HEK293 (cell line): ENCODE results near the gene FHL1.
A peak's percentile ranks its signal among the peaks of the same experiment; 100 is the strongest.

Source experiments
- CTCF ChIA-PET: fragments of 350-600 bp; formaldehyde crosslinking; extraction: SDS; loops from one replicate; lab custom pipeline; 2021; ENCODE audit warnings: antibody characterized with exemption; lab: Yijun Ruan, JAX
- POLR2A ChIA-PET: fragments of 300-600 bp; formaldehyde crosslinking; extraction: SDS; loops from one replicate; lab custom pipeline; 2020; ENCODE audit warnings: antibody characterized with exemption, inconsistent platforms; lab: Yijun Ruan, JAX
- H3K27ac ChIP-seq: fragments of 200-500 bp; sonication (Bioruptor generic); 2 replicates; pipeline ENCODE4 v1.5.1; 2014; ENCODE audit warnings: low read depth, low read length, control low read depth, inconsistent platforms; ENCODE audit errors: extremely low read depth
- H3K36me3 ChIP-seq, 2 experiments: fragments of 200-500 bp in 1 of 2; sonication (Bioruptor generic) in 1 of 2; 1 replicate in 1 of 2; 2 replicates in 1 of 2; pipeline ENCODE4 v1.5.1; 2014 to 2017; ENCODE audit warnings: inconsistent platforms in 2 of 2, low read length in 2 of 2; ENCODE audit not compliant: control insufficient read depth in 2 of 2, insufficient read depth in 1 of 2
- H3K4me1 ChIP-seq: fragments of 200-500 bp; sonication (Bioruptor generic); 2 replicates; pipeline ENCODE4 v1.5.1; 2014; ENCODE audit warnings: mild to moderate bottlenecking, low read length, inconsistent platforms; ENCODE audit not compliant: control insufficient read depth, insufficient read depth
- H3K4me3 ChIP-seq: 2 replicates; pipeline ENCODE4 v1.5.1; 2011; ENCODE audit warnings: low read depth, mild to moderate bottlenecking, control low read depth, low read length, moderate library complexity
- H3K9me3 ChIP-seq: fragments of 200-500 bp; sonication (Bioruptor generic); 2 replicates; pipeline ENCODE4 v1.5.1; 2014; ENCODE audit warnings: low read depth, low read length, inconsistent platforms; ENCODE audit not compliant: control insufficient read depth, insufficient read depth
- FEZF1 ChIP-seq: fragments of 450-650 bp; formaldehyde crosslinking; IDR thresholded peaks from 2 replicates; pipeline ENCODE4 v1.5.1; 2016; ENCODE audit warnings: missing biosample characterization, missing genetic modification characterization
- HOXA7 ChIP-seq: sonication (generic); formaldehyde crosslinking; IDR thresholded peaks from 2 replicates; pipeline ENCODE4 v1.8.1; 2022; ENCODE audit warnings: missing genetic modification reagents, borderline replicate concordance
- OSR2 ChIP-seq: fragments of 450-650 bp; formaldehyde crosslinking; IDR thresholded peaks from 2 replicates; pipeline ENCODE4 v1.5.1; 2016; ENCODE audit warnings: missing biosample characterization, missing genetic modification characterization
- ZBTB17 ChIP-seq: fragments of 450-650 bp; formaldehyde crosslinking; IDR thresholded peaks from 2 replicates; pipeline ENCODE4 v1.5.1; 2016; ENCODE audit warnings: missing biosample characterization, missing genetic modification characterization
- ZFHX2 ChIP-seq: fragments of 450-650 bp; formaldehyde crosslinking; conservative IDR thresholded peaks from 2 replicates; pipeline ENCODE4 v1.5.1; 2016; ENCODE audit warnings: missing biosample characterization, missing genetic modification characterization
- ZNF223 ChIP-seq: fragments of 450-650 bp; formaldehyde crosslinking; IDR thresholded peaks from 2 replicates; pipeline ENCODE4 v1.5.1; 2016; ENCODE audit warnings: missing biosample characterization, missing genetic modification characterization
- ZNF335 ChIP-seq: fragments of 450-650 bp; formaldehyde crosslinking; conservative IDR thresholded peaks from 2 replicates; pipeline ENCODE4 v1.5.1; 2016; ENCODE audit warnings: missing biosample characterization, missing genetic modification characterization
- ZNF394 ChIP-seq: fragments of 450-650 bp; formaldehyde crosslinking; IDR thresholded peaks from 2 replicates; pipeline ENCODE4 v1.5.1; 2016; ENCODE audit warnings: missing biosample characterization, missing genetic modification characterization, mild to moderate bottlenecking, moderate library complexity, borderline replicate concordance
- ZNF398 ChIP-seq: fragments of 450-650 bp; formaldehyde crosslinking; IDR thresholded peaks from 2 replicates; pipeline ENCODE4 v1.5.1; 2017; ENCODE audit warnings: missing biosample characterization, missing genetic modification characterization
- ZNF518A ChIP-seq: fragments of 450-650 bp; formaldehyde crosslinking; conservative IDR thresholded peaks from 2 replicates; pipeline ENCODE4 v1.5.1; 2016; ENCODE audit warnings: low read depth, missing biosample characterization, missing genetic modification characterization
- ZNF521 ChIP-seq: fragments of 450-650 bp; formaldehyde crosslinking; IDR thresholded peaks from 2 replicates; pipeline ENCODE4 v1.5.1; 2017; ENCODE audit warnings: missing biosample characterization, mild to moderate bottlenecking, missing genetic modification characterization
- ZNF645 ChIP-seq: fragments of 450-650 bp; formaldehyde crosslinking; IDR thresholded peaks from 2 replicates; pipeline ENCODE4; 2016; ENCODE audit warnings: missing biosample characterization, missing genetic modification characterization
- ZNF670 ChIP-seq: fragments of 450-650 bp; formaldehyde crosslinking; IDR thresholded peaks from 2 replicates; pipeline ENCODE4 v1.5.1; 2016; ENCODE audit warnings: missing biosample characterization, missing genetic modification characterization, low read depth
- ZNF747 ChIP-seq: fragments of 450-650 bp; formaldehyde crosslinking; IDR thresholded peaks from 2 replicates; pipeline ENCODE4 v1.5.1; 2016; ENCODE audit warnings: missing biosample characterization, missing genetic modification characterization
- ZNF777 ChIP-seq: fragments of 450-650 bp; formaldehyde crosslinking; IDR thresholded peaks from 2 replicates; pipeline ENCODE4 v1.5.1; 2017; ENCODE audit warnings: missing biosample characterization, missing genetic modification characterization, borderline replicate concordance
- ZNF837 ChIP-seq: fragments of 450-650 bp; formaldehyde crosslinking; IDR thresholded peaks from 2 replicates; pipeline ENCODE4 v1.5.1; 2016; ENCODE audit warnings: missing biosample characterization, missing genetic modification characterization

The FHL1 gene

GRCh38 chrX:136251041-136251991, 104.0 kb downstream of the FHL1 start, which contains the start of gene MAP7D3 (continued):
- no peak for TF ChIP-seq ZNF837 (tag by site-specific recombination)
- TF ChIP-seq ZNF670: no peak
- peak; percentile 21; the same call in 1 of the 2 replicates for TF ChIP-seq ZNF777 (tag by site-specific recombination)
- no peak for TF ChIP-seq ZNF747
- TF ChIP-seq ZFHX2 (tag by site-specific recombination): peak; percentile 74
- TF ChIP-seq ZNF335 (tag by site-specific recombination): peak; percentile 77
- TF ChIP-seq ZBTB17 (tag by site-specific recombination): peak; percentile 56; the same call in 1 of the 2 replicates
- peak; percentile 49 for TF ChIP-seq ZNF398 (tag by site-specific recombination)

GRCh38 chrX:136255541-136255940, 108.2 kb downstream of the FHL1 start:
- Histone ChIP-seq H3K4me3 (no peak overlapping the region), H3K36me3 (no peaks in the 10 kb centered on the region), H3K27ac (no peak overlapping the region), H3K9me3 (no peaks in the 10 kb centered on the region), H3K4me1 (peaks cover 4% of the 10 kb centered on the region; the same call in 1 of the 2 replicates)
- TF ChIP-seq ZNF394 (tag by site-specific recombination) (no peak), ZNF645 (tag by site-specific recombination) (no peak), ZNF521 (no peak), ZNF518A (tag by site-specific recombination) (no peak), ZNF223 (tag by site-specific recombination) (no peak), HOXA7 (CRISPR knock-in tag) (no peak), FEZF1 (tag by site-specific recombination) (no peak), OSR2 (tag by site-specific recombination) (no peak)
- POLR2A ChIA-PET: no interaction called here
- CTCF ChIA-PET: interaction anchor here (0.6 to 4.3 kb wide), 4 partner anchors 8 to 227 kb away, joined by 4 to 25 read pairs (median 4); no protein-coding TSS in a partner anchor
